ENCODE results near the gene HHIPL1. TPM values are rescaled to one million over a fixed set of nuclear protein-coding genes. Genes with fewer than 3 reads are reported as not detected.

The HHIPL1 gene
- total RNA-seq, 2 experiments from 2014 or later, result not detected

DNA sequence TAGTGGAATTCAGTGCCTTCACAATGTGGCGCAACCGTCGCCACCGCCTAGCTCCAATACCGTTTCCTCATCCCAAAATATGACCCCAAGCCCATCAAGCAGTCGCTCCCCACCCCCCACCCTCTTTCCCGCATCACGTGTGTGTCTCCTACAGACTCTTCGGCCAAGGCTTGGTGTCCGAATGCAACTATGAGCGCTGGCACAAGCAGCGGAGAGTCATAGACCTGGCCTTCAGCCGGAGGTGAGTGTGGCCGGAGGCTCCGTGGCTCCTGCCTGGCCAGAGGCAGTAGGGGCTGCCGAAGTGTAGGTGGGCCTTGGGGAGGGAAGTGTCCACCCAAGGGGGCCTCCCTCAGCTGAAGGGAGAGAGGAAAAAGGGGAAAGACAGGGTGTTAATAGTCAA is 54.9 kb downstream of the HHIPL1 start:
- DNase-seq (no peak), ATAC-seq (ENCODE audit: poor library complexity) (no peak)
- no peak overlapping the region for H3K27ac ChIP-seq (ENCODE audit: low read depth in 1 of 2, low read length in 2 of 2)
- no peak overlapping the region for H3K27ac Mint-ChIP-seq
- no peak overlapping the region for H3K4me3 ChIP-seq (ENCODE audit: low read length)
- CTCF ChIA-PET, result no interaction called here
- peaks cover 10% of the 10 kb centered on the region for H3K36me3 Mint-ChIP-seq (ENCODE audit: low read depth)
- intact Hi-C loops (cut with DNase I, micrococcal nuclease), result no loop called here
- peaks cover 9 to 23% of the 10 kb centered on the region in 2 experiments for H3K9me3 ChIP-seq (ENCODE audit: control insufficient read depth in 1 of 2, insufficient read depth in 1 of 2, low read length in 2 of 2)
- H3K4me3 Mint-ChIP-seq, result no peak overlapping the region
- peaks cover 8% of the 10 kb centered on the region for H3K9me3 Mint-ChIP-seq
- peaks cover 0 to 4% of the 10 kb centered on the region in 2 experiments for H3K27me3 ChIP-seq (ENCODE audit: control insufficient read depth in 1 of 2, insufficient read depth in 2 of 2, low read length in 2 of 2)
- TF ChIP-seq, protein P1, sequence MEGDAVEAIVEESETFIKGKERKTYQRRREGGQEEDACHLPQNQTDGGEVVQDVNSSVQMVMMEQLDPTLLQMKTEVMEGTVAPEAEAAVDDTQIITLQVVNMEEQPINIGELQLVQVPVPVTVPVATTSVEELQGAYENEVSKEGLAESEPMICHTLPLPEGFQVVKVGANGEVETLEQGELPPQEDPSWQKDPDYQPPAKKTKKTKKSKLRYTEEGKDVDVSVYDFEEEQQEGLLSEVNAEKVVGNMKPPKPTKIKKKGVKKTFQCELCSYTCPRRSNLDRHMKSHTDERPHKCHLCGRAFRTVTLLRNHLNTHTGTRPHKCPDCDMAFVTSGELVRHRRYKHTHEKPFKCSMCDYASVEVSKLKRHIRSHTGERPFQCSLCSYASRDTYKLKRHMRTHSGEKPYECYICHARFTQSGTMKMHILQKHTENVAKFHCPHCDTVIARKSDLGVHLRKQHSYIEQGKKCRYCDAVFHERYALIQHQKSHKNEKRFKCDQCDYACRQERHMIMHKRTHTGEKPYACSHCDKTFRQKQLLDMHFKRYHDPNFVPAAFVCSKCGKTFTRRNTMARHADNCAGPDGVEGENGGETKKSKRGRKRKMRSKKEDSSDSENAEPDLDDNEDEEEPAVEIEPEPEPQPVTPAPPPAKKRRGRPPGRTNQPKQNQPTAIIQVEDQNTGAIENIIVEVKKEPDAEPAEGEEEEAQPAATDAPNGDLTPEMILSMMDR (IDR thresholded peaks at IDR 0.05), result no peak
- H3K36me3 ChIP-seq (ENCODE audit: insufficient read depth, low read length), result no peaks in the 10 kb centered on the region
- H3K4me1 ChIP-seq (ENCODE audit: insufficient read depth, low read length), result peaks cover 12% of the 10 kb centered on the region
- POLR2A ChIA-PET, result no interaction called here
- no peaks in the 10 kb centered on the region for H3K4me1 Mint-ChIP-seq (ENCODE audit: low read depth)
- peaks cover 17% of the 10 kb centered on the region for H3K27me3 Mint-ChIP-seq

DNA sequence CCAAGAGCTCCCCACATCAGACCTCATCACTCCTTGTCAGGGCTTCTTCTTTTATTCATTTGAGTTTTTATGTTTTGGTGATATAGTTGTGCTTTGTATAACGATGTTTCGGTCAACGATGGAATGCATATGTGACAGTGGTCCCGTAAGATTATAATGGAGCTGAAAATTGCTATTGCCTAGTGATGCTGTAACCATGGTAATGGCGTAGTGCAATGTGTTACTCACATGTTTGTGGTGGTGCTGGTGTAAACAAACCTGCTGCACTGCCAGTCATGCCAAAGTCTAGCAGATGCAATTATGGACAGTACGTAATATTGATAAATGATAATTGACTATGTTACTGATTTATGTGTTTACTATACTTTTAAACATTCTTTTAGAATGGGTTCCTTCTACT is 55.5 kb downstream of the HHIPL1 start:
- Histone ChIP-seq H3K27ac (ENCODE audit: low read depth in 1 of 2, low read length in 2 of 2) (no peak overlapping the region), H3K27me3 (ENCODE audit: control insufficient read depth in 1 of 2, insufficient read depth in 2 of 2, low read length in 2 of 2) (peaks cover 0 to 4% of the 10 kb centered on the region in 2 experiments), H3K4me3 (ENCODE audit: low read length) (no peak overlapping the region), H3K9me3 (ENCODE audit: control insufficient read depth in 1 of 2, insufficient read depth in 1 of 2, low read length in 2 of 2) (peaks cover 14 to 23% of the 10 kb centered on the region in 2 experiments), H3K36me3 (ENCODE audit: insufficient read depth, low read length) (no peaks in the 10 kb centered on the region), H3K4me1 (ENCODE audit: insufficient read depth, low read length) (peaks cover 12% of the 10 kb centered on the region)
- ChIA-PET CTCF (no interaction called here), POLR2A (no interaction called here)
- Mint-ChIP-seq H3K9me3 (peaks cover 8% of the 10 kb centered on the region), H3K27me3 (peaks cover 17% of the 10 kb centered on the region), H3K4me3 (no peak overlapping the region), H3K36me3 (ENCODE audit: low read depth) (peaks cover 10% of the 10 kb centered on the region), H3K27ac (no peak overlapping the region), H3K4me1 (ENCODE audit: low read depth) (no peaks in the 10 kb centered on the region)
- no peak for ATAC-seq (ENCODE audit: poor library complexity)
- TF ChIP-seq, protein P1 (IDR thresholded peaks at IDR 0.05), result no peak
- intact Hi-C loops (cut with DNase I, micrococcal nuclease), result no loop called here
- DNase-seq, result no peak

DNA sequence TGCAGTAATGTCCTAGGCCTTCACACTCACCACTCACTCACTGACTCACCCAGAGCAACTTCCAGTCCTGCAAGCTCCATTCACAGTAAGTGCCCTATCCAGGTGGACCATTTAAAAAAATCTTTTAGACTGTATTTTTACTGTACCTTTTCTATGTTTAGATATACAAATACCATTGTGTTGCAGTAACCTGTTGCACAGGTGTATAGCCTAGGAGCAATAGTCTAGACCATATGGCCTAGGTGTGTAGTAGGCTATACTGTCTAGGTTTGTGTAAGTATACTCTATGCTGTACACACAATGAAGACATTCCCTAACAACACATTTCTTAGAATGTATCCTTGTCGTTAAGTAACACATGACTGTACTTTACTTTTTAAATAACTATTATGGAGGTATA is 56.3 kb downstream of the HHIPL1 start:
- CTCF ChIA-PET, result no interaction called here
- H3K4me1 Mint-ChIP-seq (ENCODE audit: low read depth), result no peaks in the 10 kb centered on the region
- H3K4me3 Mint-ChIP-seq, result no peak overlapping the region
- intact Hi-C loops (cut with DNase I, micrococcal nuclease), result no loop called here
- H3K9me3 Mint-ChIP-seq, result peaks cover 8% of the 10 kb centered on the region
- ATAC-seq (ENCODE audit: poor library complexity) (no peak), DNase-seq (no peak)
- no peak overlapping the region for H3K27ac Mint-ChIP-seq
- H3K36me3 ChIP-seq (ENCODE audit: insufficient read depth, low read length), result no peaks in the 10 kb centered on the region
- no peak overlapping the region for H3K27ac ChIP-seq (ENCODE audit: low read depth in 1 of 2, low read length in 2 of 2)
- H3K4me1 ChIP-seq (ENCODE audit: insufficient read depth, low read length), result peaks cover 12% of the 10 kb centered on the region
- H3K9me3 ChIP-seq (ENCODE audit: control insufficient read depth in 1 of 2, insufficient read depth in 1 of 2, low read length in 2 of 2), result peaks cover 14 to 23% of the 10 kb centered on the region in 2 experiments
- TF ChIP-seq, protein P1 (IDR thresholded peaks at IDR 0.05), result no peak
- H3K4me3 ChIP-seq (ENCODE audit: low read length), result no peak overlapping the region
- peaks cover 17% of the 10 kb centered on the region for H3K27me3 Mint-ChIP-seq
- POLR2A ChIA-PET, result interaction anchor here (0.6 kb wide), 1 partner anchor 43 kb away, joined by 4 read pairs; no protein-coding TSS in a partner anchor
- peaks cover 4 to 7% of the 10 kb centered on the region in 2 experiments for H3K27me3 ChIP-seq (ENCODE audit: control insufficient read depth in 1 of 2, insufficient read depth in 2 of 2, low read length in 2 of 2)
- H3K36me3 Mint-ChIP-seq (ENCODE audit: low read depth), result peaks cover 10% of the 10 kb centered on the region

Data from CD4-positive, alpha-beta T cell (primary cell).